OCI-M1 (cell line): ENCODE results near the gene TRMU.
"Not testable (repeated sequence)": the region's sequence is repeated elsewhere in the genome, so short reads cannot be mapped to it uniquely, and the experiment has no call there.

Experiments
- DNase-seq: peaks from one replicate; lab custom pipeline; 2025; lab: John Stamatoyannopoulos, UW

The TRMU gene

GRCh38 chr22:46300491-46300890 is 35.0 kb upstream of the TRMU start:
- DNase-seq, result no peak

- DNase-seq, result no peak
These were observed 32.1 kb upstream of the TRMU start for GRCh38 chr22:46303347-46303965.

- DNase-seq, result no peak
These were observed 27.1 kb upstream of the TRMU start for GRCh38 chr22:46308283-46308988.

- DNase-seq, result no peak
These were observed 25.9 kb upstream of the TRMU start for GRCh38 chr22:46309526-46310085.

GRCh38 chr22:46312056-46312455 is 23.5 kb upstream of the TRMU start:
- no peak for DNase-seq

GRCh38 chr22:46312848-46313247 is 22.7 kb upstream of the TRMU start:
- DNase-seq, result not testable (repeated sequence)

- no peak for DNase-seq
These were observed 19.5 kb upstream of the TRMU start for GRCh38 chr22:46315976-46316375.

GRCh38 chr22:46317646-46318045 is 17.9 kb upstream of the TRMU start:
- no peak for DNase-seq

GRCh38 chr22:46318576-46318975 is 16.9 kb upstream of the TRMU start:
- DNase-seq, result no peak

- no peak for DNase-seq
These were observed 16.2 kb upstream of the TRMU start for GRCh38 chr22:46319319-46319718.

GRCh38 chr22:46320166-46320710 is 15.3 kb upstream of the TRMU start:
- no peak for DNase-seq

GRCh38 chr22:46320716-46321386 is 14.7 kb upstream of the TRMU start:
- no peak for DNase-seq

GRCh38 chr22:46322711-46323110 is 12.8 kb upstream of the TRMU start:
- DNase-seq, result no peak

GRCh38 chr22:46323162-46323561 is 12.4 kb upstream of the TRMU start:
- no peak for DNase-seq

- no peak for DNase-seq
These were observed 9.3 kb upstream of the TRMU start for GRCh38 chr22:46326066-46326680.

- DNase-seq, result no peak
These were observed 7.6 kb upstream of the TRMU start for GRCh38 chr22:46327691-46328465.

- DNase-seq, result no peak
These were observed 6.7 kb upstream of the TRMU start for GRCh38 chr22:46328797-46329196.

GRCh38 chr22:46329616-46330015 is 5.9 kb upstream of the TRMU start:
- DNase-seq, result no peak

GRCh38 chr22:46330426-46330825 is 5.1 kb upstream of the TRMU start:
- no peak for DNase-seq

GRCh38 chr22:46331496-46331895 is 4.0 kb upstream of the TRMU start:
- DNase-seq, result no peak
